Psoas muscle (tissue), 8 donors: Measurements from ENCODE around the gene SRGAP3. TPM values are rescaled to one million over a fixed set of nuclear protein-coding genes. Genes with fewer than 3 reads are reported as not detected.
A peak's percentile ranks its signal among the peaks of the same experiment; 100 is the strongest.

Source experiments
- ATAC-seq, 4 donors: fragments of 200-7000 bp; cut with Tn5 transposase; one replicate each; pipeline ENCODE4 v1.9.1; 2020; ENCODE audit warnings: moderate library complexity in 3 of 4, mild to moderate bottlenecking in 2 of 4
- DNase-seq, 2 donors: peaks; one replicate each; pipeline ENCODE4 v3.0.0-alpha.2; 2020
- H3K27ac ChIP-seq: fragments of 200-600 bp; one replicate; pipeline ENCODE4 v1.8.0; 2022
- H3K27me3 ChIP-seq, 3 donors: fragments of 200-600 bp in 1 of 3; one replicate each; pipeline versions ENCODE4 v1.6.1 to v1.8.0; 2013 to 2022; ENCODE audit warnings: low read length in 2 of 3, mild to moderate bottlenecking in 2 of 3, moderate library complexity in 1 of 3; ENCODE audit not compliant: insufficient read depth in 3 of 3
- H3K36me3 ChIP-seq, 2 donors: fragments of 200-600 bp in 1 of 2; one replicate each; pipeline versions ENCODE4 v1.6.1 to v1.8.0; 2013 to 2022; ENCODE audit warnings: low read depth in 1 of 2, mild to moderate bottlenecking in 1 of 2, moderate library complexity in 1 of 2; ENCODE audit not compliant: insufficient read depth in 1 of 2
- H3K4me1 ChIP-seq: fragments of 200-600 bp; one replicate; pipeline ENCODE4 v1.8.0; 2022
- H3K4me3 ChIP-seq: fragments of 200-600 bp; one replicate; pipeline ENCODE4 v1.8.0; 2022; ENCODE audit warnings: mild to moderate bottlenecking
- H3K9me3 ChIP-seq: fragments of 200-600 bp; one replicate; pipeline ENCODE4 v1.8.0; 2022
- CTCF ChIP-seq: fragments of 200-600 bp; IDR thresholded peaks from one replicate; pipeline ENCODE4 v1.8.0; 2022; ENCODE audit warnings: antibody characterized with exemption
- WGBS, 3 donors: extraction: QIAGEN DNeasy Blood & Tissue Kit; methylation state at CpG; one replicate each; pipeline versions ENCODE4 v1.1.6 to v1.1.7; 2013; 5-methylcytosine and 5-hydroxymethylcytosine counted together
- intact Hi-C, 2 donors: fragments of 100-400 bp; cut with DNase I; formaldehyde crosslinking; loops; one replicate each; pipeline versions ENCODE4 v1.11.0 to v1.14.2; 2022
- polyA plus RNA-seq, 3 donors: library from polyadenylated mRNA; stranded (reverse); fragments of 200-250 nt; gene quantifications; one replicate each; pipeline ENCODE4 v1.2.3, GENCODE V29; 2013
- total RNA-seq, 4 donors: library from RNA; stranded (reverse); fragmentation: NEBNext Ultra II Directional in 2 of 4; extraction: Animal tissue kit (Norgen Biotek cat#: 25700) in 2 of 4; gene quantifications; one replicate each; pipeline versions ENCODE4 v1.2.1 to v1.2.4, GENCODE V29; 2021 to 2023
- donor health status: healthy with polysubstance abuse.
- donor health status: DM: no; HTN: no; CAD: no; lungs with moderate emphysema.
- donor health status: Bipolar disorder and iron deficiency.
- donor health status: healthy.
- donor health status: DM: yes; HTN: yes; CAD: no.
- donor health status: DM: no; HTN: no; CAD: no.
- donor health status: DM: no; HTN: no; CAD: no.
- donor health status: DM: yes; HTN: yes; CAD: no.

Gene SRGAP3
- total and polyA plus RNA-seq, 7 donors, result 0.77 to 7.6 (median 1.9) TPM

GRCh38 chr3:9198899-9199335 lies 50.5 kb downstream of the SRGAP3 start:
- WGBS, 3 donors, result 75 to 82% (median 76%) methylated on average over 10 of the region's 10 CpGs
- peak in 1 of 4 donors; percentile 64 for ATAC-seq

GRCh38 chr3:9198261-9198660 lies 51.2 kb downstream of the SRGAP3 start:
- H3K27me3 ChIP-seq, result no peaks in the 10 kb centered on the region
- DNase-seq, result no peak
- no peak for ATAC-seq
- H3K4me1 ChIP-seq, result no peaks in the 10 kb centered on the region
- H3K36me3 ChIP-seq, result no peaks in the 10 kb centered on the region
- no peak for TF ChIP-seq CTCF
- H3K4me3 ChIP-seq, result no peak overlapping the region
- intact Hi-C loops, result no loop called here
- 60 to 93% (median 88%) methylated on average over 3 of the region's 3 CpGs for WGBS, 3 donors
- H3K9me3 ChIP-seq, result no peaks in the 10 kb centered on the region
- H3K27ac ChIP-seq, result no peak overlapping the region

More at GRCh38 chr3:9198899-9199335, 50.5 kb downstream of the SRGAP3 start:
- Histone ChIP-seq H3K27ac (no peak overlapping the region), H3K27me3 (no peaks in the 10 kb centered on the region), H3K9me3 (no peaks in the 10 kb centered on the region), H3K4me1 (no peaks in the 10 kb centered on the region), H3K36me3 (no peaks in the 10 kb centered on the region), H3K4me3 (no peak overlapping the region)
- intact Hi-C loops, result no loop called here
- no peak for DNase-seq
- no peak for TF ChIP-seq CTCF

GRCh38 chr3:9196020-9196419 lies 53.4 kb downstream of the SRGAP3 start:
- no peak for TF ChIP-seq CTCF

GRCh38 chr3:9195390-9195789 lies 54.1 kb downstream of the SRGAP3 start:
- H3K36me3 ChIP-seq, result no peaks in the 10 kb centered on the region
- no peaks in the 10 kb centered on the region for H3K4me1 ChIP-seq
- no peak for ATAC-seq
- no peaks in the 10 kb centered on the region for H3K27me3 ChIP-seq
- H3K9me3 ChIP-seq, result no peaks in the 10 kb centered on the region
- TF ChIP-seq CTCF, result no peak
- no peak overlapping the region for H3K27ac ChIP-seq
- intact Hi-C loops, result no loop called here
- 86 to 96% (median 87%) methylated on average over 3 of the region's 3 CpGs for WGBS, 3 donors
- no peak for DNase-seq
- H3K4me3 ChIP-seq, result no peak overlapping the region

More at GRCh38 chr3:9196020-9196419, 53.4 kb downstream of the SRGAP3 start:
- WGBS, 3 donors, result 58 to 65% (median 59%) methylated on average over 7 of the region's 7 CpGs
- Histone ChIP-seq H3K4me1 (no peaks in the 10 kb centered on the region), H3K27ac (no peak overlapping the region), H3K27me3 (no peaks in the 10 kb centered on the region), H3K4me3 (no peak overlapping the region), H3K36me3 (no peaks in the 10 kb centered on the region), H3K9me3 (no peaks in the 10 kb centered on the region)
- intact Hi-C loops, result no loop called here
- DNase-seq (no peak), ATAC-seq (no peak)

- no peak for TF ChIP-seq CTCF
- Histone ChIP-seq H3K4me3 (no peak overlapping the region), H3K36me3 (no peaks in the 10 kb centered on the region), H3K4me1 (no peaks in the 10 kb centered on the region), H3K9me3 (no peaks in the 10 kb centered on the region), H3K27ac (no peak overlapping the region), H3K27me3 (no peaks in the 10 kb centered on the region)
- no peak for DNase-seq
- intact Hi-C loops, result no loop called here
- ATAC-seq, result no peak
- 64 to 71% (median 69%) methylated on average over 4 of the region's 4 CpGs for WGBS, 3 donors
Observed at GRCh38 chr3:9194509-9195184, 54.8 kb downstream of the SRGAP3 start.
